Measurements from ENCODE around the gene TNRC6A.
"Not testable (repeated sequence)": the region's sequence is repeated elsewhere in the genome, so short reads cannot be mapped to it uniquely, and the experiment has no call there.

TNRC6A gene

GRCh38 chr16:24728011-24728410 lies 1.4 kb upstream of the TNRC6A start:
- DNase-seq (ENCODE audit: low read depth in 2 of 2) = no peak

GRCh38 chr16:24728891-24729242 lies 584 bp upstream of the TNRC6A start:
- DNase-seq (ENCODE audit: low read depth in 2 of 2) = no peak

- no peak for DNase-seq (ENCODE audit: low read depth in 2 of 2)
Measured at GRCh38 chr16:24729951-24730815, 732 bp downstream of the TNRC6A start.

- DNase-seq (ENCODE audit: low read depth in 2 of 2) = no peak
Measured at GRCh38 chr16:24730914-24731313, 1.5 kb downstream of the TNRC6A start.

- DNase-seq (ENCODE audit: low read depth in 2 of 2) = no peak
Measured at GRCh38 chr16:24731722-24732419, 2.4 kb downstream of the TNRC6A start.

GRCh38 chr16:24734382-24734781 lies 4.9 kb downstream of the TNRC6A start:
- no peak for DNase-seq (ENCODE audit: low read depth in 2 of 2)

- DNase-seq (ENCODE audit: low read depth in 2 of 2) = no peak
Measured at GRCh38 chr16:24736758-24737157, 7.3 kb downstream of the TNRC6A start.

- no peak for DNase-seq (ENCODE audit: low read depth in 2 of 2)
Measured at GRCh38 chr16:24737391-24737871, 8.0 kb downstream of the TNRC6A start.

GRCh38 chr16:24737916-24738594 lies 8.6 kb downstream of the TNRC6A start:
- DNase-seq (ENCODE audit: low read depth in 2 of 2) = no peak

GRCh38 chr16:24738895-24739294 lies 9.4 kb downstream of the TNRC6A start:
- DNase-seq (ENCODE audit: low read depth in 2 of 2) = no peak

GRCh38 chr16:24741862-24742261 lies 12.4 kb downstream of the TNRC6A start:
- no peak for DNase-seq (ENCODE audit: low read depth in 2 of 2)

GRCh38 chr16:24742610-24743009 lies 13.2 kb downstream of the TNRC6A start:
- not testable (repeated sequence) for DNase-seq (ENCODE audit: low read depth in 2 of 2)

- DNase-seq (ENCODE audit: low read depth in 2 of 2) = no peak
Measured at GRCh38 chr16:24745391-24745790, 15.9 kb downstream of the TNRC6A start.

- no peak for DNase-seq (ENCODE audit: low read depth in 2 of 2)
Measured at GRCh38 chr16:24745791-24746190, 16.3 kb downstream of the TNRC6A start.

GRCh38 chr16:24747441-24747840 lies 18.0 kb downstream of the TNRC6A start:
- no peak for DNase-seq (ENCODE audit: low read depth in 2 of 2)

- no peak for DNase-seq (ENCODE audit: low read depth in 2 of 2)
Measured at GRCh38 chr16:24748242-24748641, 18.8 kb downstream of the TNRC6A start.

GRCh38 chr16:24749310-24749709 lies 19.9 kb downstream of the TNRC6A start:
- no peak for DNase-seq (ENCODE audit: low read depth in 2 of 2)

GRCh38 chr16:24749872-24750271 lies 20.4 kb downstream of the TNRC6A start:
- DNase-seq (ENCODE audit: low read depth in 2 of 2) = not testable (repeated sequence)

- DNase-seq (ENCODE audit: low read depth in 2 of 2) = no peak
Measured at GRCh38 chr16:24753000-24753399, 23.5 kb downstream of the TNRC6A start.

- DNase-seq (ENCODE audit: low read depth in 2 of 2) = no peak
Measured at GRCh38 chr16:24753437-24753836, 24.0 kb downstream of the TNRC6A start.

- no peak for DNase-seq (ENCODE audit: low read depth in 2 of 2)
Measured at GRCh38 chr16:24754543-24754942, 25.1 kb downstream of the TNRC6A start.

- DNase-seq (ENCODE audit: low read depth in 2 of 2) = no peak
Measured at GRCh38 chr16:24755201-24755874, 25.9 kb downstream of the TNRC6A start.
